ENCODE measurements around the gene IKBKG.
"Not testable (repeated sequence)": the region's sequence is repeated elsewhere in the genome, so short reads cannot be mapped to it uniquely, and the experiment has no call there.

Gene IKBKG

GRCh38 chrX:154558896-154559295 is 11.5 kb downstream of the IKBKG start:
- DNase-seq (ENCODE audit: low read depth): not testable (repeated sequence)

- not testable (repeated sequence) for DNase-seq (ENCODE audit: low read depth)
Observed at GRCh38 chrX:154560326-154560725, 12.9 kb downstream of the IKBKG start.

DNA sequence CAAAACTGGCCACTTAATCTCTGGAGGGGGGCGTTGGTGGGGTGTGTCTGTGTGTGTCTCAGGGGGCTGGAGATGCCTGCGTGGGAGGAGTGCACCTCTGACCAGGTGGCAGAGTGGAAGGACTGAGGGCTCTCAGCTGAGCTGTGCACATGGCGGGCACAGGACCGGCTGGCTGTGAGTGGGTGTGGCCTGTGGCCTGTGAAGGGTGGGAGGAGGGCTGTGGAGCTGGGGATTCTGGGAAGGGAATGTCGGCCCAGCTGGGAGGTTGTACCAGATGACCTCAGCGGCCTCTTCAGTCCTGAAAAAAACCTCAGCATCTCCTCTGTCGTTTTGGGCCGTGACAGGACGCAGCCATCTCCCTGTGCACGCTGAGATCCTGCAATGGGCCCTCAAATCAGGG is 14.9 kb downstream of the IKBKG start:
- not testable (repeated sequence) for DNase-seq (ENCODE audit: low read depth)

GRCh38 chrX:154570361-154570760 is 22.9 kb downstream of the IKBKG start:
- DNase-seq (ENCODE audit: low read depth): not testable (repeated sequence)

DNA sequence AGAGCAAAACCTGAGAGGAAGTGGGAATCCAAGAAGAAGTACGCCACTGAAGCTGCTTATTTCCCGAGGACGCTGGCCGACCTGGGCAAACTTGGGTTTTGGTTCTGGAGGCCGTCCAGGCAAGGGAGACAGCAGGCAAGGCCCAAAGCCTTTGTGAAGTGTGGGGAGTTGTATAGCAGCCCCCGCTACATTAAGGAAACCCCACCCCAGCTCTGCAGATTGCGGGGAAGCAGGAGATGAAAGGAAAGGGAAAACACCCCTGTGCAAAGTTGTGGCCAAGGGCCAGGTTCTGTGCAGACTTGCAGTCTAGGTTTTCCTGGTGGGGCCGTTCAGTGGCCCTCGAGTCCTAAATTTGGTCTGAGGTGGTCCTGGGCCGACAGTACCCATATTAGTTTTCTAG is 25.6 kb downstream of the IKBKG start:
- not testable (repeated sequence) for DNase-seq (ENCODE audit: low read depth)

DNA sequence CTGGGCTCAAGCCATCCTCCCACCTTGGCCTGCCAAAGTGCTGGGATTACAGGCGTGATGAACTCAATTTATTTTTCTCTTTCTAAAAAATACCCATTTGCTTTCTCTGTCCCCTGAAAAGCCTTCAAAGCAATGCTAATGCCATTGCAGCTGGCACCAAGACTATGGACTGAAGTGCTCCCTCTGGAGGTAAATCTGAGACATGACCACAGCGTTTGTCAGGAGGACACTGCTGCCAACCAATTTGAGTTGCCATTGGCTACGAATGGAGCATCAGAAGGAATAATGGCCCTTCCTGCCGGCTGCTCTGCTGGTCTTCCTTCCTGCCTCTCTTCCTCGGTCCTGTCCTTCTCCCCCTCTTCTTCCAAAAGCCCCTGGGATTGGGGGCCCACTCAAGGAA is 27.7 kb downstream of the IKBKG start:
- not testable (repeated sequence) for DNase-seq (ENCODE audit: low read depth)

- not testable (repeated sequence) for DNase-seq (ENCODE audit: low read depth)
Observed at GRCh38 chrX:154582994-154583393, 35.6 kb downstream of the IKBKG start.

DNA sequence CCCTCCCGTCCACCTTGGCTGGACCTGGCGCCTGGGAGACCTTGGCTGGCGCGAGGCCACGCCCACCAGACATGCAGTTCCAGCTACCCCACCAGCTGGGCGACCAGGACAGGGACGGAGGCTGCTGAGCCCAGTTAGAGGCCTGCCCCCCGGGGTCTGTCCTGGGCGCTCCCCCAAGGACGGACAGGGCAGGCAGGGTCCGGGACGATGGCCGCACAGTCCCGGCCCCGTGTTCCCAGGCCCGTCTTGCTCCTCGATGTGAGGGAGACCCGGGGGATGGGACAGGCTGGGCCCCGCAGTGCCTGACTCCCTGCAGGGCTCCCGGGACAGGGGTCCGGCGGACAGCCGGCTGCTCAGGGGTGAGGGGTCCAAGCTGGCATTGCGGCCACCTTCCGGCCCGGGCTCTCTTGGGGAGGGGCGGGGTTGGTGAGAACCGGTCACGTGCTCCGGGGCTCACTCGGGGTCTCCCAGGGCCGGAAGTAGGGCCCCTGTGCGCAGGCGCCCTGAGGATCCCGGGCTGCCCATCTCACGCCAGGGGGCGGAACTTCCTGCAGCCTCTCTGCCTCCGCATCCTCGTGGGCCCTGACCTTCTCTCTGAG is 37.3 kb downstream of the IKBKG start, which contains the start of gene CTAG1A:
Gene CTAG1A, plus strand, starts transcription at position 549 of the 599 bp plus-strand sequence. CDS start 74 bp downstream, outside the sequence.
- not testable (repeated sequence) for DNase-seq (ENCODE audit: low read depth)

DNA sequence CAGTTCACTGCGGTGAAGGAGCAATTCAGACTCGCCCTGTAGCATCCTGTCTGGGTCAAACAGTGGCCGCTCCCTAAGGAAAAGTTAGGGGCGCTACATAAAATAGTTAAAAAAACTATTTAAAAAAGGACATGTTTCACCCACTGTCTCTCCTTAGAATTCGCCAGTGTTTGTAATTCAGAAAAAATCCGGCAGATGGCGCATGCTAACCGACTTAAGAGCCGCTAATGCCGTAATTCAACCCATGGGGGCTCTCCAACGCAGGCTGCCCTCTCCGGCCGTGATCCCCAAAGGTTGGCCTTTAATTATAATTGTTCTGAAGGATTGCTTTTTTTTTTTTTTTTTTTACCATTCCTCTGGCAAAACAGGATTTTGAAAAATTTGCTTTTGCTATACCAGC is 43.0 kb downstream of the IKBKG start:
- not testable (repeated sequence) for DNase-seq (ENCODE audit: low read depth)

DNA sequence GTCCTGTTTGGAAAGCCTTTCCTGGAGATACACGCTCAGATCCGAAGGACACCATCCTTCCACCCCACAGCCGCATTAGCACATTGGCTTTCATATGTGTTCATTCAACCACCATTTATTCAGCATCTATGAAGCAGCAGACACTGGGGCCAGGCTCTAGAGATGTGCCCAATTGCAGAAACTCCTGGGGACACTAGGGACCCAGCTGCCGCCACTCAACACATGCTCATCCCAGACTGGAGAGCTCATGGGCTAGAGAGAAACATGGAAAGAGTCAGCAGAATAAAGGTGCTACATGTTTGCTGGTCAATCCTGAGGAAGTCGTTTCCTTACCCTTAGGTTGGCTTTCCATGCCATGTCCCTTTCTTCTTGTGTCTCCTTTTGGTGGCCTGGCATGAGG is 45.1 kb downstream of the IKBKG start:
- no peak for DNase-seq (ENCODE audit: low read depth)

DNA sequence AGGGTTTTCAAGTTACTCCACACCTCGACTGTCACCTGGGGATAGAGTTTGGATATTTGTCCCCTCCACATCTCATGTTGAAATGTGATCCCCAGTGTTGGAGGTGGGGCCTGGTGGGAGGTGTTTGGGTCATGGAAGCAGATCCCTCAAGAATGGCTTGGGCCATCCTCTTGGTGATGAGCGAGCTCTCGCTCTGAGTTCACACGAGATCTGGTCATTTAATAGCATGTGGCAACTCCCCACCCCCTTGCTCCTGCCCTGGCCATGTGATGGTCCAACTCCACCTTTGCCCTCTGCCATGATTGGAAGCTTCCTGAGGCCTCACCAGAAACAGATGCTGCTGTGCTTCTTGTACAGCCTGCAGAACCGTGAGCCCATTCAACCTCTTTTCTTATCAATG is 45.8 kb downstream of the IKBKG start:
- DNase-seq (ENCODE audit: low read depth): no peak

DNA sequence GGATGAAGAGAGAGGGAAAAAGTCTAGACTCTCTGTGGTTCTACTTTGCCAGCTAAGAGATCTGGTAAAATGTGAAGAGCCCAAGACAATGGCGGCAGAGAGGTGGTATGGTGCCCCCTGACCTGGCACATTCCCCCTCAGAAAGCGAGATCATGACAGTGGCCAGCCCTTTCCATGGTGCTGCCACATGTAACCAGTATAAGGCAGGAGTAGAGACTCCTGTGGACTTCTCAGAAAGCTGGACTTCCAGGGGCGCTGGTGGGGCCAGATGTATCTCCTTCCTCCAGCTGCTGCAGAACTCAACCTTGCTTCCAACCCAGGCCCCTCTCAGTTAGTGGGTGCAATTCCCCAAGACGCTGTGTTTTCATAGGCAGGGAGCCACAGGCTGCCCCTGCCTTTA is 47.1 kb downstream of the IKBKG start:
- DNase-seq (ENCODE audit: low read depth): no peak

GRCh38 chrX:154595559-154596249 is 48.3 kb downstream of the IKBKG start:
- no peak for DNase-seq (ENCODE audit: low read depth)

DNA sequence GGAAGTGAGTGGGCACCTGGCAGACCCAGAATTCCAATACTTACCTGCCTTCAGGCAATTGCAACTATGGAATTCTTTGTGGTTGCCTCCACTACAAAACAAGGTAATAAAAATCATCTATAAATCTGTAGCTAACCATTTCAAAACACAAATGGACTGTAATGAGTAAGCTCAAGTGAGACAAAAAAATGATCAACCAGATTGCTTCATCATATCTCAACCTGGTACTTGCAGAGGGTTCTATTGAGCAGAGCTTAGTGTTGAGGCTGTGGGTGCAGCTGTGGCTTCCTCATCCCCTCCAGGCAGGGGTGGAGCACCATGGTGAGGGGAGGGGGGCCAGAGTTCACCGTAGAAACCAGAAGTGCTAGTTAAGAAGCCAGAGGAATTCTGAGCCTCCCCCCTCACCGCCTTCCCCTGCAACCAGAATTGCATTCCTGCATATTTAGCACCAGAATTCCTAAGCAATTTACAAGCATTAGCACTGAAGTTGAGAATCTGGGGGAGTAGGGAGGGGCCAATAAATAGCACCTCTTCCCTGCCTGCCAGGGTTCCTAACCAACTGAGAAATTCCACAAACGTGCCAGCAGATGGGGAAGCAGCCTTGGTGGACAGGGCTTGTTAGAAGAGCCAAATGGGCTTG is 49.0 kb downstream of the IKBKG start:
- DNase-seq (ENCODE audit: low read depth): no peak

DNA sequence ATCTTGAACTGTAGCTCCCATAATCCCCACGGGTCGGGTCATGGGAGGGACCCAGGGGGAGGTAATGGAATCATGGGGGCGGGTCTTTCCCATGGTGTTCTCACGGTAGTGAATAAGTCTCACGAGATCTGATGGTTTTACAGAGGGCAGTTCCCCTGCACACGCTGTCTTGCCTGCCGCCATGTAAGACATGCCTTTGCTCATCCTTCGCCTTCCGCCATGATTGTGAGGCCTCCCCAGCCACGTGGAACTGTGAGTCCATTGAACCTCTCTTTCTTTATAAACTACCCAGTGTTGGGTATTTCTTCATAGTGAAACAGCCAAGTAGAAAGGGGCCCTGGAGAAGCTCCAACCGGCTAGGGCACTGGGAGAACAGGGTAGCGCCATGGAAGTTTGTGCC is 49.8 kb downstream of the IKBKG start:
- DNase-seq (ENCODE audit: low read depth): no peak

- no peak for DNase-seq (ENCODE audit: low read depth)
Observed at GRCh38 chrX:154598656-154599055, 51.2 kb downstream of the IKBKG start.

DNA sequence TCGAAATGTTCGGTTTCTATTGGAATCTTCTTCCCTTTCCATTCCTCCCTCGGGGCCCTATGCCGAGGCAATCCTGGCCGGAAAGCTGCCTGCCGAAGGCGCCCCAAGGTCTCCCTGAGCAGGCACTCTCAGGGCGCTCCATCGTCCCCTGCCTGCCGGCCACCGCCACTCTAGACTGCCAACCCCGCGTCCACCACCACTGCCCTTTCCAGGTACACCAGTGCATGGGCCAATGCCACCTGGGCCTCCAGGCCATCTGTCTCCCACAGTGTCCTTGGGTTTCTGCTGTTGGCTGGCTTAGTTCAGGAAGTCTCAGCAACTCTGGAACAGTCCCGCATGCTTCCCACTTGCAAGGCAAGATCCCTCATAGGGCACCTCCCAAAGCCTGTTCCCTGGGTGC is 52.1 kb downstream of the IKBKG start:
- DNase-seq (ENCODE audit: low read depth): no peak

GRCh38 chrX:154600759-154601374 is 53.4 kb downstream of the IKBKG start:
- DNase-seq (ENCODE audit: low read depth): no peak

- no peak for DNase-seq (ENCODE audit: low read depth)
Observed at GRCh38 chrX:154602226-154602625, 54.8 kb downstream of the IKBKG start.

DNA sequence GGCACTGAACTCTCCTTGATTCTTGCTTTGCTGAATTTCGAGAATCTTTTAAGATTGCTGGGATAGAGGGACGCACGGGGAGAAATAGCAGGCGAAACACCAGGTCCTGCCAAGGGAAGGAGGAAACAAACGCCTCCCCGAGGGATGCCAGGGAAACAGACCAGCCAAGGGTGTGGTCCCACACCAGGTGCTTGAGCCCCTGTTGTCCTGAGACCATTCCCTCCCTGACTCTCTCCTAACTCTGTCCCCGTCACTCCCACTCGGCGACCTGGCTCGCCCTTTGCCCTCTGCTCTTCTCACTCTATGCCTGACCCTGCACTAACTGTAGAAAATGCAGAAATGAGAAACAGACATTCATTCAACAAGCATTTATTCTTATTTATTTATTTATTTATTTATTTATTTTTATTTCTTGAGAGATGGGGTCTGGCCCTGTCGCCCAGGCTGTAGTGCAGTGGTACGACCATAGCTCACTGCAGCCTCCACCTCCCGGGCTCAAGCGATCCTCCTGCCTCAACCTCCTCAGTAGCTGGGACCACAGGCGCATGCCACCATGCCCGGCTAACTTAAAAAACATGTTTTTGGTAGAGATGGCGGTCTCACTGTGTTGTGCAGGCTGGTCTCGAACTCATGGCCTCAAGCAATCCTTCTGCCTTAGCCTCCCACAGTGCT is 55.5 kb downstream of the IKBKG start:
- no peak for DNase-seq (ENCODE audit: low read depth)

GRCh38 chrX:154603438-154604430 is 56.3 kb downstream of the IKBKG start:
- DNase-seq (ENCODE audit: low read depth): no peak

Measured in activated gamma-delta T cell treated with anti-CD3 and anti-CD28 coated beads, Interleukin-2, amount 50 U/mL, for 16 hours (primary cell).